ENCODE data around the gene SERPINA5. TPM values are rescaled to one million over a fixed set of nuclear protein-coding genes. Genes with fewer than 3 reads are reported as not detected.

Gene SERPINA5
- total RNA-seq, 1 donor: 0.09 TPM

- TF ChIP-seq CTCF (IDR thresholded peaks at IDR 0.05; ENCODE audit: insufficient read depth, low read length): no peak
- no peak overlapping the region for H3K4me3 ChIP-seq (ENCODE audit: low read depth, low read length)
- DNase-seq (ENCODE audit: low read depth): no peak
Measured at GRCh38 chr14:94630396-94630795, 49.2 kb downstream of the SERPINA5 start.

GRCh38 chr14:94631050-94631449 lies 49.8 kb downstream of the SERPINA5 start:
- no peak for TF ChIP-seq CTCF (IDR thresholded peaks at IDR 0.05; ENCODE audit: insufficient read depth, low read length)
- H3K4me3 ChIP-seq (ENCODE audit: low read depth, low read length): no peak overlapping the region
- no peak for DNase-seq (ENCODE audit: low read depth)

GRCh38 chr14:94631536-94632304 lies 50.5 kb downstream of the SERPINA5 start:
- no peak for TF ChIP-seq CTCF (IDR thresholded peaks at IDR 0.05; ENCODE audit: insufficient read depth, low read length)
- no peak overlapping the region for H3K4me3 ChIP-seq (ENCODE audit: low read depth, low read length)
- no peak for DNase-seq (ENCODE audit: low read depth)

- no peak for TF ChIP-seq CTCF (IDR thresholded peaks at IDR 0.05; ENCODE audit: insufficient read depth, low read length)
- no peak overlapping the region for H3K4me3 ChIP-seq (ENCODE audit: low read depth, low read length)
- no peak for DNase-seq (ENCODE audit: low read depth)
Measured at GRCh38 chr14:94632305-94632590, 51.0 kb downstream of the SERPINA5 start.

GRCh38 chr14:94633121-94633520 lies 51.9 kb downstream of the SERPINA5 start:
- no peak for DNase-seq (ENCODE audit: low read depth)
- H3K4me3 ChIP-seq (ENCODE audit: low read depth, low read length): no peak overlapping the region
- no peak for TF ChIP-seq CTCF (IDR thresholded peaks at IDR 0.05; ENCODE audit: insufficient read depth, low read length)

- TF ChIP-seq CTCF (IDR thresholded peaks at IDR 0.05; ENCODE audit: insufficient read depth, low read length): no peak
- DNase-seq (ENCODE audit: low read depth): no peak
- H3K4me3 ChIP-seq (ENCODE audit: low read depth, low read length): no peak overlapping the region
Measured at GRCh38 chr14:94635154-94635553, 53.9 kb downstream of the SERPINA5 start.
